IMR-90 (cell line): ENCODE results near the gene TRAF6.

Experiments used
- BHLHE40 ChIP-seq: fragments of 150-350 bp; IDR thresholded peaks from 2 replicates; pipeline ENCODE4 v1.6.1; 2016; ENCODE audit warnings: mild to moderate bottlenecking, low read depth, low read length
- CEBPB ChIP-seq: IDR thresholded peaks from 2 replicates; pipeline ENCODE4 v1.6.1; 2012; ENCODE audit warnings: low read depth, low read length, improper control_type of control experiment
- MAFK ChIP-seq: IDR thresholded peaks from 2 replicates; pipeline ENCODE4 v1.6.1; 2012; ENCODE audit warnings: low read depth, low read length, improper control_type of control experiment
- MAZ ChIP-seq: IDR thresholded peaks from 2 replicates; pipeline ENCODE4 v1.6.1; 2012; ENCODE audit warnings: low read depth, mild to moderate bottlenecking, low read length, improper control_type of control experiment, moderate library complexity, borderline replicate concordance
- MXI1 ChIP-seq: IDR thresholded peaks from 2 replicates; pipeline ENCODE4 v1.6.1; 2012; ENCODE audit warnings: low read depth, mild to moderate bottlenecking, low read length, moderate library complexity, borderline replicate concordance
- NFE2L2 ChIP-seq: fragments of 150-350 bp; IDR thresholded peaks from 2 replicates; pipeline ENCODE4 v1.6.1; 2016; ENCODE audit warnings: low read depth, mild to moderate bottlenecking, low read length
- POLR2A ChIP-seq: IDR thresholded peaks from 2 replicates; pipeline ENCODE4 v1.6.1; 2012; ENCODE audit warnings: mild to moderate bottlenecking, low read depth, low read length
- RAD21 ChIP-seq: IDR thresholded peaks from 2 replicates; pipeline ENCODE4 v1.6.1; 2012; ENCODE audit warnings: low read length, improper control_type of control experiment
- RCOR1 ChIP-seq: IDR thresholded peaks from 2 replicates; pipeline ENCODE4 v1.6.1; 2012; ENCODE audit warnings: mild to moderate bottlenecking, low read length, improper control_type of control experiment; ENCODE audit not compliant: insufficient replicate concordance
- RFX5 ChIP-seq: IDR thresholded peaks from 2 replicates; pipeline ENCODE4 v1.8.0; 2012; ENCODE audit warnings: low read depth, mild to moderate bottlenecking, low read length, moderate library complexity
- SMC3 ChIP-seq: fragments of 150-350 bp; IDR thresholded peaks from 2 replicates; pipeline ENCODE4 v1.6.1; 2016; ENCODE audit warnings: low read depth, mild to moderate bottlenecking, antibody characterized with exemption, low read length, moderate library complexity
- TF ChIP-seq, protein P1 (sequence below): conservative IDR thresholded peaks from 2 replicates; pipeline ENCODE4 v1.5.1; 2012; ENCODE audit warnings: mild to moderate bottlenecking, low read depth, low read length, improper control_type of control experiment
- TF ChIP-seq, protein P2 (sequence below): fragments of 150-350 bp; IDR thresholded peaks from 2 replicates; pipeline ENCODE4 v1.6.1; 2017; ENCODE audit warnings: mild to moderate bottlenecking, antibody characterized with exemption, low read length, low read depth
- TF ChIP-seq, protein P3 (sequence below): fragments of 150-350 bp; IDR thresholded peaks from 2 replicates; pipeline ENCODE4 v1.6.1; 2016; ENCODE audit warnings: low read depth, mild to moderate bottlenecking, low read length, moderate library complexity, borderline replicate concordance

DNA sequence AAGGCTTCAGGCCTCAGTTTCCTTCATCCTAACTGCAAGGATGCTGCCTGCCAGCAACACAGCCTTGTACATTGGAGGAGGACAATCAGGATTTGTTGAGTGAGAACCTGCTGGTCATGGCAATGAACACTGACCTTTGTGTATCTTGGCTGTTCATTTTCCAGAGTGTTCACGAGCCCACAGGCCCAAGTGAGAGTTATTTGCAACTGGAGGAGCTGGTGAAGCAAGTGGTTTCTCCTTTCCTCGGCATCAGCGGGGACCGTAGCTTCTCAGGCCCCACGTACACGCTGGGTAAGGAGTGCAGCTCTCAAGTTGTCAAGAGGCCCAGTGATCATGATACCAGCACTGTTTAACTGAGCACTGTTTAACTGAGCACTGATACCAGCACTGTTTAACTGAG, 59.0 kb downstream of the TRAF6 start:
- TF ChIP-seq, protein P1, sequence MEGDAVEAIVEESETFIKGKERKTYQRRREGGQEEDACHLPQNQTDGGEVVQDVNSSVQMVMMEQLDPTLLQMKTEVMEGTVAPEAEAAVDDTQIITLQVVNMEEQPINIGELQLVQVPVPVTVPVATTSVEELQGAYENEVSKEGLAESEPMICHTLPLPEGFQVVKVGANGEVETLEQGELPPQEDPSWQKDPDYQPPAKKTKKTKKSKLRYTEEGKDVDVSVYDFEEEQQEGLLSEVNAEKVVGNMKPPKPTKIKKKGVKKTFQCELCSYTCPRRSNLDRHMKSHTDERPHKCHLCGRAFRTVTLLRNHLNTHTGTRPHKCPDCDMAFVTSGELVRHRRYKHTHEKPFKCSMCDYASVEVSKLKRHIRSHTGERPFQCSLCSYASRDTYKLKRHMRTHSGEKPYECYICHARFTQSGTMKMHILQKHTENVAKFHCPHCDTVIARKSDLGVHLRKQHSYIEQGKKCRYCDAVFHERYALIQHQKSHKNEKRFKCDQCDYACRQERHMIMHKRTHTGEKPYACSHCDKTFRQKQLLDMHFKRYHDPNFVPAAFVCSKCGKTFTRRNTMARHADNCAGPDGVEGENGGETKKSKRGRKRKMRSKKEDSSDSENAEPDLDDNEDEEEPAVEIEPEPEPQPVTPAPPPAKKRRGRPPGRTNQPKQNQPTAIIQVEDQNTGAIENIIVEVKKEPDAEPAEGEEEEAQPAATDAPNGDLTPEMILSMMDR = no peak
- TF ChIP-seq POLR2A (no peak), MXI1 (no peak), RCOR1 (no peak), NFE2L2 (no peak), RFX5 (no peak), MAFK (no peak), BHLHE40 (no peak), CEBPB (no peak), SMC3 (no peak), RAD21 (no peak), MAZ (no peak)
- TF ChIP-seq, protein P2, sequence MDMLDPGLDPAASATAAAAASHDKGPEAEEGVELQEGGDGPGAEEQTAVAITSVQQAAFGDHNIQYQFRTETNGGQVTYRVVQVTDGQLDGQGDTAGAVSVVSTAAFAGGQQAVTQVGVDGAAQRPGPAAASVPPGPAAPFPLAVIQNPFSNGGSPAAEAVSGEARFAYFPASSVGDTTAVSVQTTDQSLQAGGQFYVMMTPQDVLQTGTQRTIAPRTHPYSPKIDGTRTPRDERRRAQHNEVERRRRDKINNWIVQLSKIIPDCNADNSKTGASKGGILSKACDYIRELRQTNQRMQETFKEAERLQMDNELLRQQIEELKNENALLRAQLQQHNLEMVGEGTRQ = no peak
- TF ChIP-seq, protein P3, sequence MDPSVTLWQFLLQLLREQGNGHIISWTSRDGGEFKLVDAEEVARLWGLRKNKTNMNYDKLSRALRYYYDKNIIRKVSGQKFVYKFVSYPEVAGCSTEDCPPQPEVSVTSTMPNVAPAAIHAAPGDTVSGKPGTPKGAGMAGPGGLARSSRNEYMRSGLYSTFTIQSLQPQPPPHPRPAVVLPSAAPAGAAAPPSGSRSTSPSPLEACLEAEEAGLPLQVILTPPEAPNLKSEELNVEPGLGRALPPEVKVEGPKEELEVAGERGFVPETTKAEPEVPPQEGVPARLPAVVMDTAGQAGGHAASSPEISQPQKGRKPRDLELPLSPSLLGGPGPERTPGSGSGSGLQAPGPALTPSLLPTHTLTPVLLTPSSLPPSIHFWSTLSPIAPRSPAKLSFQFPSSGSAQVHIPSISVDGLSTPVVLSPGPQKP = no peak
